SK-N-MC (cell line): ENCODE results near the gene RAPGEF2.
"Not testable (repeated sequence)": the region's sequence is repeated elsewhere in the genome, so short reads cannot be mapped to it uniquely, and the experiment has no call there.

Source experiments
- DNase-seq: peaks from one replicate; pipeline ENCODE4 v3.0.0-alpha.2; 2011; ENCODE audit warnings: low read depth, low spot score
- H3K27ac ChIP-seq: fragments of 200-600 bp; sonication (generic); 2 replicates; pipeline ENCODE4 v1.5.1; 2016; ENCODE audit warnings: mixed run types
- H3K36me3 ChIP-seq: fragments of 200-600 bp; sonication (generic); 2 replicates; pipeline ENCODE4 v1.6.1; 2017; ENCODE audit warnings: antibody characterized with exemption, low read length, mixed read lengths; ENCODE audit not compliant: insufficient read depth
- H3K4me3 ChIP-seq: fragments of 200-600 bp; sonication (generic); 2 replicates; pipeline ENCODE4 v1.5.1; 2016
- H3K9ac ChIP-seq: fragments of 200-600 bp; sonication (generic); 2 replicates; pipeline ENCODE4 v1.8.0; 2017; ENCODE audit warnings: mixed run types, mixed read lengths; ENCODE audit not compliant: insufficient read length
- H3K9me3 ChIP-seq: fragments of 200-600 bp; sonication (generic); 2 replicates; pipeline ENCODE4 v1.6.1; 2017; ENCODE audit warnings: low read depth, mild to moderate bottlenecking, antibody characterized with exemption, low read length, moderate library complexity, mixed read lengths
- EZH2 ChIP-seq: fragments of 200-600 bp; sonication (generic); IDR thresholded peaks from one replicate; pipeline ENCODE4 v1.6.1; 2017; ENCODE audit warnings: antibody characterized with exemption
- FOXP2 ChIP-seq: optimal IDR thresholded peaks from 2 replicates; pipeline ENCODE3; 2011; ENCODE audit warnings: mild to moderate bottlenecking, moderate library complexity; ENCODE audit not compliant: insufficient read depth; ENCODE audit errors: extremely low read length, control extremely low read depth
- POLR2AphosphoS5 ChIP-seq: IDR thresholded peaks from 2 replicates; pipeline ENCODE4 v1.6.1; 2012; ENCODE audit warnings: mild to moderate bottlenecking, low read depth, low read length, borderline replicate concordance

Gene RAPGEF2

DNA sequence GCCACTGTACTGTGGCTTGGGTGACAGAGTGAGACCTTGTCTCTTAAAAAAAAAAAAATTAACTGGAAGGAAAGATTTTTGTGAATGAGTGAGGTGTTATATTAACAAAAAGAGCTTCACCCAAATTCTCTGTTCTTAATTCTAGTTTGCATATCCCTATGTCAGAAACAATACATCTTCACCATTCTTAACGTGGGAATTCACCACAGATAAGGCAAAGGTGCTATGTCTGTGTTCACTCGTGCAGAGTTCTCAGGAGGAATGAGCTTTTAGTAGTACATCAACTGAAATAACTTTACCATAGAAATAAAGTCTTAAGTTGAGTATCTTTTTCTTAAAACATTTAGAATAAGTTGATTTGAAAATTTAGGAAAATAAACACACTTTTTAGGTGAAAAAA is 135.1 kb downstream of the RAPGEF2 start:
- Histone ChIP-seq H3K9me3 (peaks cover 5% of the 10 kb centered on the region; the same call in 1 of the 2 replicates), H3K27ac (no peak overlapping the region), H3K4me3 (no peak overlapping the region), H3K9ac (no peak overlapping the region), H3K36me3 (peaks cover 3% of the 10 kb centered on the region; the same call in 1 of the 2 replicates)
- TF ChIP-seq FOXP2: no peak
- no peak for TF ChIP-seq POLR2AphosphoS5
- TF ChIP-seq EZH2: no peak
- DNase-seq: no peak

DNA sequence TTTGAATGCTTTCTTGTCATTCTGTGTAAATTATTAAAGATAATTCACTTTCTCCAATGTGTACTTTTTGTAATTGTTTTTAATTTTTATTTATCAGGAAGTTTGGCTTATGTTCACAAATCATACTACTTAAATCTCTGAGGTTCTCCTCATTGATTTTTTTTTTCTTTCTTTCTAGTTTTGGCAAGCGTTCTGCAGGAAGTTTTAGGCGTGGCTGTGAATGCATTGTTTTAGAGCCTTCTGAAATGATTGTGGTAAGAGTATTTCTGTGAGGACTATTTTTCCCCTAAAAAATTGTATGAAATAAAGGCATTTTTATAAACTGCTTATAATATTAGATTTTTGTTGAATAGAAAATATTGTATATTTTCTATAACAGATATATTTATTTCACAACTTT is 135.8 kb downstream of the RAPGEF2 start:
- H3K27ac ChIP-seq: no peak overlapping the region
- TF ChIP-seq EZH2 (no peak), POLR2AphosphoS5 (no peak)
- H3K9ac ChIP-seq: no peak overlapping the region
- no peak overlapping the region for H3K4me3 ChIP-seq
- peaks cover 5% of the 10 kb centered on the region; the same call in 1 of the 2 replicates for H3K9me3 ChIP-seq
- no peak for DNase-seq
- H3K36me3 ChIP-seq: no peaks in the 10 kb centered on the region

GRCh38 chr4:159239629-159240028 is 136.8 kb downstream of the RAPGEF2 start:
- Histone ChIP-seq H3K27ac (0 out of 2 replicates have a peak overlapping the region, but pooled peaks have one; percentile 16), H3K36me3 (no peaks in the 10 kb centered on the region), H3K4me3 (no peak overlapping the region), H3K9me3 (peaks cover 5% of the 10 kb centered on the region; the same call in 1 of the 2 replicates), H3K9ac (no peak overlapping the region)
- TF ChIP-seq FOXP2: no peak
- no peak for TF ChIP-seq POLR2AphosphoS5
- no peak for TF ChIP-seq EZH2
- DNase-seq: no peak

- H3K4me3 ChIP-seq: no peak overlapping the region
- H3K27ac ChIP-seq: 0 out of 2 replicates have a peak overlapping the region, but pooled peaks have one; percentile 16
- DNase-seq: no peak
- peaks cover 5% of the 10 kb centered on the region; the same call in 1 of the 2 replicates for H3K9me3 ChIP-seq
- H3K9ac ChIP-seq: no peak overlapping the region
- H3K36me3 ChIP-seq: no peaks in the 10 kb centered on the region
- TF ChIP-seq EZH2 (no peak), FOXP2 (no peak), POLR2AphosphoS5 (no peak)
These were observed 137.2 kb downstream of the RAPGEF2 start for GRCh38 chr4:159240046-159240445.

DNA sequence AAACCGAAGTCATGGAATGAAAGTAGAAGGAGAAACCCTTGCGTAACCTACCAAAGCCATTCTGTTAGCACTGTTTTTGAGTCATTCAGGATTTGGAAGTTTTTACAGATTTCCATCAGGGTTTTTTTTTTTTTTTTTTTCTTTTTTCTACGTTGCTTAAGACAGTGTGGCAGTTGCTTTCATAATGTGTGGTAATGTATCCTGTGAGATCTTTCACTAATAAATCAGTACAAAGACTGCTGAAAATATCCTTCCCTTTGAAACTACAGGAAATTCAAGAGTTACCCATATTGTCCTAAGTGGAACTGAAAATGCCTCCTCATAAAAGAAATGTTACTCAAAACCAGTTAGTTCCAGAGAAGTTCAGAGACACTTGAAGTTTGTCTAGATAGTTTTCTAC is 137.8 kb downstream of the RAPGEF2 start:
- H3K9ac ChIP-seq: no peak overlapping the region
- H3K27ac ChIP-seq: peak overlapping the region; percentile 74
- H3K36me3 ChIP-seq: no peaks in the 10 kb centered on the region
- DNase-seq: no peak
- no peak overlapping the region for H3K4me3 ChIP-seq
- TF ChIP-seq POLR2AphosphoS5 (no peak), FOXP2 (no peak), EZH2 (no peak)
- peaks cover 2% of the 10 kb centered on the region; the same call in 1 of the 2 replicates for H3K9me3 ChIP-seq

DNA sequence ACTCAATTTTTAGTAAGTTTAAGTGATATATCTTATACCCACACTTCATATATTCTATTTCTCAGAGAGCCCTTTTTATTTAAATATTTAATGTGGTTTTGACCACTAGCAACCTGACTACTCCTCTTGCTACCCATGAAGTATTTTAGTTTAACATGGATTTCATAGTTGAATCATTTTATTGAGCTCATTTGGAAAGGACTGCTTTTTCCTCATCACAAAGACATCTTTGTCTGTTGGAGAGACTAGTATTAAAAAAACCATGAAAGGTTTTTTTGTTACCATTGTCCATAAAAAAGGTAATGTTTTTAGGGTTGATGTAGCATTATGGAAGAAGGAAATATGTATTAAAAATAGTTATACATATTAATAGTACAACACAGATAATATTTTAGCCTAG is 139.5 kb downstream of the RAPGEF2 start:
- Histone ChIP-seq H3K9me3 (no peaks in the 10 kb centered on the region), H3K36me3 (no peaks in the 10 kb centered on the region), H3K27ac (no peak overlapping the region), H3K4me3 (no peak overlapping the region), H3K9ac (no peak overlapping the region)
- no peak for DNase-seq
- TF ChIP-seq FOXP2 (no peak), EZH2 (no peak), POLR2AphosphoS5 (no peak)

DNA sequence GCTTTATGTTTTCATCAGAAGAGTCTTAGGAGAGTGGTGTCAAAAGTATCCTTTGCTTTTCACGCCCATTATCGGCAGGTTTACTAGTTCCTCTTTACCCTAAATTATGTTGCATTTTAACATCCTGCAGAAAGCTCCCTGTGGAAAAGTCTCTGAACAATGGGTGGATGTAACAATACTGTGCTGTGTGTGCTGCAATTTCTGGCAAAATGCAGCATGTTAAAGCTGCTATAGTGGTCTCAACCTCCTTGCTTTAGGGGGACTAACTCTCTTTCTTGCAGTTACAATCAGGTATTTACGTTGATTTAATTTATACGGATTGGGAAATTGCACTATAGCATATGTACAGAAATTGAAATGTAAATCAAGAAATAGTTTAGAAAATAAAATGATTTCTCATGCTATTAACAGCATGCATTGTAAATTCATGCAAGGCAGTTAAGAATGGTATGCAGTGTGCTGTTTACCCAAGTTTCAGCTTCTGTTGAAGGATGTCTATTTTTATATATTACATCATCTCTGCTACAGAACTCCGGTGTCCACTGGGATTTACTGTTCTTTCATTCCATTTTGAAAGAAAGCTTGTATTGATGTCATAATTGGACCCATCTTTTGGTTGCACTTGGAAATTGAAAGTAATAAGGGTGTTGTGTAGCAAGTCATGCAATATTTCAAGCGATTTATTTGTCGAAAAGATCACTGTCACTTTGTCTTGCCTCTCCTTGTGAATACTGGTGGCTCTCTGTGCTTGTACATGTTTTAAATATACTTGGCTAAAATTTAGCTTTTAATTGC is 145.7 kb downstream of the RAPGEF2 start:
- TF ChIP-seq FOXP2 (no peak), EZH2 (no peak), POLR2AphosphoS5 (no peak)
- H3K4me3 ChIP-seq: peak overlapping the region; percentile 60
- peaks cover 3% of the 10 kb centered on the region; the same call in 1 of the 2 replicates for H3K36me3 ChIP-seq
- H3K9me3 ChIP-seq: no peaks in the 10 kb centered on the region; the same call in 1 of the 2 replicates
- no peak for DNase-seq
- peak overlapping the region; percentile 46 for H3K9ac ChIP-seq
- H3K27ac ChIP-seq: peak overlapping the region; percentile 74

- no peak overlapping the region for H3K27ac ChIP-seq
- TF ChIP-seq EZH2: no peak
- no peak for TF ChIP-seq POLR2AphosphoS5
- no peak for TF ChIP-seq FOXP2
- no peak for DNase-seq
- peaks cover 7% of the 10 kb centered on the region; the same call in 1 of the 2 replicates for H3K36me3 ChIP-seq
- no peaks in the 10 kb centered on the region; the same call in 1 of the 2 replicates for H3K9me3 ChIP-seq
- no peak overlapping the region for H3K9ac ChIP-seq
- H3K4me3 ChIP-seq: no peak overlapping the region
These were observed 148.0 kb downstream of the RAPGEF2 start for GRCh38 chr4:159250751-159251325.

DNA sequence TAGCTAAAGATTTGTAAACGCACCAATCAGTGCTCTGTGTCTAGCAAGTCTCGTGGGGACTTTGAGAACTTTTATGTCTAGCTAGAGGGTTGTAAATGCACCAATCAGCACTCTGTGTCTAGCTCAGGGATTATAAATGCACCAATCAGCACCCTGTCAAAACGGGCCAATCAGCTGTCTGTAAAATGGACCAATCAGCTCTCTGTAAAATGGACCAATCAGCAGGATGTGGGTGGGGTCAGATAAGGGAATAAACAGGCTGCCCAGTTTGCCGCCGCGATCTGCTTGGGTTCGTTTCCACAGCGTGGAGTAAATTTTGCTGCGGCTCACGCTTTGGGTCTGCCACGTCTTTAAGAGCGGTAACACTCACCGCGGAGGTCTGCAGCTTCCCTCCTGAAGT is 148.7 kb downstream of the RAPGEF2 start:
- not testable (repeated sequence) for H3K9ac ChIP-seq, DNase-seq, H3K36me3 ChIP-seq, H3K4me3 ChIP-seq, H3K9me3 ChIP-seq
- H3K27ac ChIP-seq: peak overlapping the region; percentile 95
